Measurements from ENCODE around the gene FRMD4A.
A peak's percentile ranks its signal among the peaks of the same experiment; 100 is the strongest.
"Not testable (repeated sequence)": the region's sequence is repeated elsewhere in the genome, so short reads cannot be mapped to it uniquely, and the experiment has no call there.

Gene FRMD4A

DNA sequence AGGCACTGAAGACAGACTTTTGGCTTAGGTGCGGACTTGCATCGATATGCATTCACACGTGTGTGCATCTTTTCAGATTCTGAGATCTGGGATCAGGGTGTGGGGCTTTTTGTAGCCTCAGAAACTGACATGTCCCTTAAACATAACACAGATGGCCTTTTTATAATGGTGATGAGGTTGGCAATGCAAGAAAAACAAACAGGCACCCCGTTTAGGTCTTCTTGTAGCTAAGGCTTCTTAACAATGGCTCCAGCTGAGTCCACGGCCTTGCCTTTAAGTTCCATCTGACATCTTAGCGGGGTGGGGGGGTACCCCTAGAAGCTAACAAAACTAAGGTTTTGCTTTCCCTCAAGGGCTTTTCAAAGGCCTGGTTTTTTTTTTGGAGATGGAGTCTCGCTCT, 597.7 kb downstream of the FRMD4A start:
- DNase-seq = no peak

DNA sequence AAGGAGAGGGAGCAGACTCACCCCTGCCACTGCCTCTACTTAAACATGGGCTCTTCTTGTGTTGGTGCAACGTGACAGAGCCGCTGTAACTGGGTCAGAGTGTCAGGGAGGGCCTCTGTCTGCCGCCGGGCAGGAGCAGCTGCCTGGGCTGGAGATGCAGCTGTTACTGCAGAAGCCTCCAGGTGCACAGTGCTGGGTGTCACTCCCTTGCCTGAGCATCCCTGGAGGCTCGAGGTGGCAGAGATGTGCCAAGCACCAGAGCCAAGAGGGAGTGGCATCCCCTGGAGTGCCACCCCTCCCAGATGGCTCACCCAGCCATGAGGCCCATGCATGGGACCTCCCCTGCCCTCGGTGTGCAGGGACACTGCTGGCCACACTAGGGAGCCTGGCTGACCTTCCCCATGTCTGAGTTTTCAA, 598.3 kb downstream of the FRMD4A start:
- DNase-seq = no peak

DNA sequence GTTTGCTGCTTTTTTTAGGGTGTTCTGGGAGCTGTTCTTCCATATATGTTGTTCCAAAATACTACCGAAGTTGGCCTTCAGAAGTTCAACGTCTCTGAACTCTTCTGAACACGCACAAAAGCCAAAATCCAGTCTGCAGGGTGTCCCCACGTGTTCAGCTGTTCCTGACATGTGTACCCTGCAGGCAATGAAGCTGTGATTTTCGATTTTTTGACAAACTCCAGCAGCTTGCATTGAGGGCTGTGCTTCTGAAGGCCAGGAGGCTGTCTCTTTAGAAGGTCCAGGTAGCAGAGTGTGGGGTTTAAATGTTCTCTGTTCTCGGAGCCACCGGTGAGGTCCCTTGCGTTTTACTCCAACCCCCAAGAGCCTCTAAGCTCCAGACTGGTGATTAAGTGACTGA, 598.9 kb downstream of the FRMD4A start:
- DNase-seq = no peak

DNA sequence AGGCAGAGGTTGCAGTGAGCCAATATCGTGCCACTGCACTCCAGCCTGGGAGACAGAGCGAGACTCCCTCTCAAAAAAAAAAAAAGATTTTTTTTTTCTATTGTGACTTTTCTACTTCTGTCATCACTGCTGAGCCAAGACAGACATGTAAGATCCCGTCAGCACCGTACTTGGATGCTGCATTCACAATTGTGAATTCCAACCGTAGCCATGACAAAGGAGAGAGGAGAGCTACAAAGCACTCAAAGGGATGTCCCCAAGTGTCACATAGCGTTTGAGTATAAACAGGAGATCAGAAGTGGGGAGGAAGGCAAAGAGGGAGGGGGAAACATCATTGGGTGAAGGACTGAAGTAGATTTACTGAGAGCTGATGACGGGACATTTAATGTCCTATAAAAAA, 599.8 kb downstream of the FRMD4A start:
- no peak for DNase-seq

DNA sequence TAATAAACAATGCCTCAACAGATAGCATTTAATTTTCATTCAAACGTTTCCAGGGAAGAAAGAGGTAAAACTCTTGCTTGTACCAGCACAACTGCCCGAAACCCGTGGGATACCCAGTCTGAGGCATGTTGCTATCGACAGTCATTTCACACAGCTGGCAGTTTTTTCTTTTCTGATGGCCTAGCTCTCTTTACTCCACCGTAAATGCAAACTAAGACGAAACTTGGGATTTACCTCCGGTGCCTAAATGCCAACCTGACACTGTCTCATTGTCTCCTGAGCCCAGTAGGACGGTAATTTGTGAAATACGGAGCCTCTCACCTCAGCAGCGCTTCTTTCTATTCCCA, 600.4 kb downstream of the FRMD4A start:
- no peak for DNase-seq

DNA sequence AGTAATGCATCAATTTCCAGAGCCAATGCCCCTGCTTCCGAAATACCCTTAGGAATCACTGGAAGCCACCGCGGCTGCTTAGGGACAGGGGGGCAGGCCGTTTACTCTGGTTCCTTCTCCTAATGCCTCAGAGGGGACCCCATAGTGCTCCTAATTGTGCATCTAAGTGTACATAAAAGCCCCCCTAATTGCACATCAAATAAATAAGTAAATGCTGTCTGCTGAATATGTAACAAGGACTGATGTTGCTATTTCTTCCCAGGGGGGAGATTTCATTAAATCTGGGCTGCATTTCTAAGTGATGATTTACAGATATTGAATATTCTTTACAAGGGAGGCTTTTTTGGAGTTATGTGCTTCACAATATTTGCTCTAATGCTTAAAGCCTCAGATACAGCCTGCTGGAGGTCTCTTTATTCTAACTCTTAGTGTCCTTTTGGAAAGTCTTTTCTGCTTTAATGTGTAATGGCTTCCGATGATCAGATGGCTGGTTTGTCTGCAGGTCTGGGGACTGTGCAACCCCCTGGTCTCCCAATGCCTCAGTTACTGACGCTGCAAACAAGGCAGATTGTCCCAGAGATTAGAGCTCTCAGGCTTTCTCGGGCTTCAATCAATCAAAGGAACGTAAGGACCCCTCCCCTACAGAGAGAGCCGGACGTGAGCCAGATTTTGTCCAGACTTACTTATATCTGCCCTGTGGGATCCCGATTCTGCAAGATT, 601.0 kb downstream of the FRMD4A start:
- no peak for DNase-seq

DNA sequence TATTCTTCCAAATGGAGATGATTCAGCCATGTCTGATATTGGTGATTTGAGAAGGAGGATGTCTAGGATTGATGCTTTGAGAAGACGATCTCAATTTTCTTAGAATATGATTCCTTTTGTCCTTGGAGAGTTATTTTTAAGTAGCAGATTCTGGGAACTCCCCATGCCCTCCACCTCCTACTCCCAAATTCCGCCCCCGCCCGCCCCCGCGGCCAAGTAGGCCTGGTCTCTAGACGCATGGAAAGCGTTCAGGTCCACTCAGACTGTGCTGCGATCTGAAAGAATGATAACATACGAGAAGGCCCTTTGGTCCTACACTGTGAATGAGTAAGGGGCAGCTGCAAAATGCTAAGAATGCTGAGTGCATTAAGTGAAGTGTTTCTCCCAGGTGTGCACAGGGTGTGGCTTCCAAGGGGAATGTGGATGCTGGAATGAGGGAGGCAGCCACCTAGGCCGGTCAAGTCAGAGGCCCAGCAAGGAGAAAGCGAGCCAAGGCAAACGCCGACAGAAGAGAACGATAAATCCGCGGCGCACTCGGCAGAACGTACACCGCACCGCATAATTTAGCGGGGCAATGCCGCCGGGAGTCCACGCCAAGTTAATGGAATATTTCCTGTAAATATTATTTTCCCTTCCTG, 601.7 kb downstream of the FRMD4A start:
- DNase-seq = no peak

DNA sequence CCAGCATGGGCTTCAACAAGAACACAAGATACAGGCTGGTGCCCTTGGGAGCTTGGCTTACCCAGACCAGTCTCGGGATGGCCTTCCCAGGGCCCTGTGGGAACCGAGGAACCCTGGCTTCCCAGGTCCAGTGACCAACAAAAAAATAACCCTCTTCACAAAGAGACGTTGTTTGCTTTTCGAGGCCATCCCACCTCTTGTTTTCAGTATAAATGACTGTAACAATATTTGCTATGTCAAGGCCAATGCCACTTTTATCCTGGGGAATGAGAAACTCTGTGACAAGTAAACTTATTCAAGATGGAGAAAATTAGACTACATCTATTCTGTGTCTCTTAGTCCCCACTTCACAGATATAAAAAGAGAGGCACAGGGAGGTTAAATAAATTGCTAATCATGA, 605.1 kb downstream of the FRMD4A start:
- no peak for DNase-seq

DNA sequence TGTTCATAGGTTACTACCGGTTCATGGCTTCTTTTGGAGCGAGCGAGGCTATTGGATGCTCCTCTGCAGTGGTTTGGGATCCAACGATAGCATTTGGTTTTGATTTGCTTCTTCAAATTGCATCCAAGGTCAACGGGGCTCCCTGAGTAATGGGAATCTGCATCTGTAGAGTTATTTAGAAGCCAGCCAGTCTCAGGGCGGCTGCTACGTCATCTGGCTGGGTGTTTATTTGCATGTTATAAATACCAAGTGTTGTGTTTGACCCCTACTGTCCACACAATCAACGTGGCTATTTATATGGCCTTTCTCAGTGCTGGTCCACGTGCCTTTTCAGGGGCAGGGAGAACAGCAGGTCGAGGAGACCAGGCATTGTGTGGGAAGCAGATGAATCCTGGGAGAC, 606.2 kb downstream of the FRMD4A start:
- DNase-seq = no peak

DNA sequence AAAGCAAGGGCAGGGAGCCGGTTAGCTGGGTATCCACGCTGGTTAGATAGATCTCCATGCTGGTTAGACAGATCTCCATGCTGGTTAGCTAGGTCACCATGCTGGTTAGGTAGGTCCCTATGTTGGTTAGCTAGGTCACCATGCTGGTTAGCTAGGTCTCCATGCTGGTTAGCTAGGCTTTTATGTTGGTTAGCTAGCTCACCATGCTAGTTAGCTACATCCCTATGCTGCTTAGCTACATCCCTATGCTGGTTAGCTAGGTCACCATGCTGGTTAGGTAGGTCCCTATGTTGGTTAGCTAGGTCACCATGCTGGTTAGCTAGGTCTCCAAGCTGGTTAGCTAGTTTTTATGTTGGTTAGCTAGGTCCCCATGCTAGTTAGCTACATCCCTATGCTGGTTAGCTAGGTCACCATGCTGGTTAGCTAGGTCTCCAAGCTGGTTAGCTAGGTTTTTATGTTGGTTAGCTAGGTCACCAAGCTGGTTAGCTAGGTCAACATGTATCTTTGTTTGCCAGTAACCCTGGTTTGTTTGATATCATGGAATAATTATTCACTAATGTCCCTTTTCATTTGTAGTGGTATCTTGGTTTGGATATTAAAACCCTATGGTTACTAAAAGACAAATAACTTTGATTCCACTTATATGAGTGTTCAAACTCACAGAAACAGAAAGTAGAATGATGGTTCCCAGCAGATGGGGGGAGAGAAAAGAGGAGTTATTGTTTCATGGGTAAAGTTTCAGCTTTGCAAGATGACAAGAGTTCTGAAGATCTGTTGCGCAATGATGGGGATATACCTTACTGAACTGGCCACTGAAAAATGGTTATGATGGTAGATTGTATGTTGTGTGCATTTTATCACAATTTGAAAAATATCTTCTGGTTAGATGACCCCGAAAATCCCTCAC, 607.7 kb downstream of the FRMD4A start:
- DNase-seq = no peak

DNA sequence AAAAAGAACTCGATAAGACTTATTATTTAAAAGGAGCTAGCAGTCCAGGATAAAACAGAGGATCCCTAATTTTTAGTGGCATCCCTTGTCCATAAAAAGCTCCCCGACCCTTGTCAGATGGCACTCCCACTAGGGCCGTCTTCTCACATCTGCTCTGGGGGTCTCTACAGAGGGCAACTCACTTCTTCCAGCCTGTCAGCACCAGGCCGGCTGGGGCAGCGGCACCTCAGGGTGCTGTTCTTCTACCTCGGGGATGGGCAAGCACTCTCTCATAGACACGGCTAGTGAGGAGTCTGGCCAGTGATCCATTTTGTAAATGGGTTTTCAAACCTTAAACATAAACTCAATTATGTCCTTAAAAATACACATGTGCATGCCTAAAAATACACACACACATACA, 609.2 kb downstream of the FRMD4A start:
- no peak for DNase-seq

DNA sequence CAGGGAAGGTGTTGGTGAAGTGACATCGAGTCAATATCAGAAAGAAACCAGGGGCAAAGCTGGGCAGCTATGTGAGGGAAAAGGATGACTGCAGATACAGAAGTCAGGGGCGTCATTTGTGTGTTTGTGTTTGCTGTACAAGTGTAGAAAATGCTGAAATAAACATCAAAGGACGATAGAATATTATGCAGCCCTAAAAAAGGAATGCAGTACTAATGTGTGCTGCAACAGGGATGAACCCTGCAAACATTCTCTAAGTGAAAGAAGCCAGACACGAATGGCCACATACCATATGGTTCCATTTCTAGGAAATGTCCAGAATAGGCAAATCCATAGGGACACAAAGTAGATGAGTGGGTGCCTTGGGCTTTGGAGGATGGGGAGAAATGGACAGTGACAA, 610.0 kb downstream of the FRMD4A start:
- DNase-seq = no peak

DNA sequence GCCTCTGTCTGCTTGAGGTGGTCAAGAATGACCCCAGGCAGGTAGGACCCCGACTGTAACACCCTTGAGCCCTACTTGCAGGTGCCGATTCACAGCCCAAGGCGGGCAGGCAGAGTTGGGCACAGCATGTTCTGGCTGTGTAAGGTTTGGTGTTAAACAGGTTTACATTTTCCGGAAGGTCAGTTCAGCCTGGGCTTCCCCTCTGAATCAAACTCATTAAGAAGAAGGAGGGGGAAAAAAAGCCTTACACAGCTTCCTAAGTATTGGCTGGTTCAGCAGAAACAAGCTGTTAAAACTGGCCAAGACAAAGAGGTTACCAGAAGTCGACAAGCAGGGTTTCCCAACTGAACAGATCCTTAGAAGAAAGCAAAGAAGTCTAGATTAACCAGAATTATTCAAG, 611.3 kb downstream of the FRMD4A start:
- no peak for DNase-seq

DNA sequence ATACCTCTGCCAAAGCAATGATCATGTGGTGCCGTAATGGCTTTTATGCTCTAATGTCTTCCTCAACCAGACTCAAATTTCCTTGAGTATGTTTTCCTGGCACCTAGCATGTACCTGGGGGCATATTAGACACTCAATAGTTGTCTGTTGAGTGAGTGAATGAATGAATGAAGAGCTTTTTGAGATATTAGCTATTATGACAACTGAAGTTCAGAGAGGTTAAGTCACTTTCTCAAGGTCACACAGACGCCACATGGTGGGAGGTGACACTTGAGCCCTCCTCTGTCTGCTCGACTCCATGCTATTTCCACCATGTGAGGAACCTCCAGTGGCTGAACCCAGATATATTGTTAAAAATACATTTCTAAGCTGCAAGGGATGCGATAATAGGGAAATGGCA, 611.9 kb downstream of the FRMD4A start:
- no peak for DNase-seq

DNA sequence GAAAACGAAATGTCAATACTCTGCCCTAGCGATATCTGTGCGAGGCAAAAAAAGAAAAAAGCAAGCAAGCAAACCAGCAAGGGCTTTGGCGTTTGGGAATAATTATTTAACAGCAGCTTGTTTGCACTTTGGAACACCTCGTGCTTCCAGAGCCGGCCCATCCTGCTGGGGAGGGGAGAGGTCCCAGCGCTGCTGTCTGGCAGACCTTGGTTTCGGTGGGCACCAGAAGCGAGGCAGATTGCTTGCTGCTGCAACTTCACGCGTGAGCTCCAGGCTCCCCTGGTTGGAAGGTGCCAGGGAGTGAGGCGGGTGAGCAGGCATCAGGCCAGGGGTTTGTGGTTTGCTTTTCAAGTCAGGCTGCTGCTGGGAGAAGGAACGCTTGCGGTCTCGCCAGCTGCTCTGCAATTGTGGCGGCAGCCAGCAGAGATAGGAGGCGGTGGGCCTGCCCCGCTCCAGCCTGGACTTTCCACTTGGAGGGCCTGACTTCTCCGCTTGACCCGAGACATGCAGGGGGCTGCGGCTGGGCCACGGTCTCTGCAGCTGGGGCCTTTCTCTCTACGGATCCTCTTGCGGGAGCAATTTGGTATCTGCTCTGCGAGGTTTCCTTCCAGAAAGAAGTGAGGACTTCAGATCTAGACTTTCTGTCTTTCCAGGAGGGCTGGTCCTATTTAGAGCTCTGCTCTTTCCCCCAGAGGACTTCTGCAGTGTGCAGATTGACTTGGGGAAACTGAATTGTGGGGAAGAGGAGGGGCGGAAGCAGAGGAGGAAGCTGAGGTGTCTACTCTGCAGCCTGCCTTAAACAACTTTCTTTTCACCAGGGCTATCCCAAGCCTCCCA, 612.6 kb downstream of the FRMD4A start:
- DNase-seq = peak; percentile 44

DNA sequence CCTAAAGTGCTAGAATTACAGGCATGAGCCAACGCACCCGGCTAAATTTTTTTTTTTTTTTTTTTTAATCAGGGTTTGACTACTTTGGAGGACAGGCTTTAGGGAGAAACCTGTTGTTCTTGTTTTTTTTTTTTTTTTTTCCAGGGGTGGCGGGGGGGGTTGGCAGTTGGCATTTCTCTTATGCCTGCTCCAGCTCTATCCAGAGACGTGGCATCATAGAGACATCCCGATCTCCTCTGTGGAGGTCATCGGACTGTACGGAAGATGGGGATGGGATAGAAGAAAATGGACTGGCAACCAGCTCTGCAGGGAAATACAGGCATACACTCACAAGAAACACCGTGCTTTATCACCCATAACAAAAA, 613.2 kb downstream of the FRMD4A start:
- DNase-seq = no peak

DNA sequence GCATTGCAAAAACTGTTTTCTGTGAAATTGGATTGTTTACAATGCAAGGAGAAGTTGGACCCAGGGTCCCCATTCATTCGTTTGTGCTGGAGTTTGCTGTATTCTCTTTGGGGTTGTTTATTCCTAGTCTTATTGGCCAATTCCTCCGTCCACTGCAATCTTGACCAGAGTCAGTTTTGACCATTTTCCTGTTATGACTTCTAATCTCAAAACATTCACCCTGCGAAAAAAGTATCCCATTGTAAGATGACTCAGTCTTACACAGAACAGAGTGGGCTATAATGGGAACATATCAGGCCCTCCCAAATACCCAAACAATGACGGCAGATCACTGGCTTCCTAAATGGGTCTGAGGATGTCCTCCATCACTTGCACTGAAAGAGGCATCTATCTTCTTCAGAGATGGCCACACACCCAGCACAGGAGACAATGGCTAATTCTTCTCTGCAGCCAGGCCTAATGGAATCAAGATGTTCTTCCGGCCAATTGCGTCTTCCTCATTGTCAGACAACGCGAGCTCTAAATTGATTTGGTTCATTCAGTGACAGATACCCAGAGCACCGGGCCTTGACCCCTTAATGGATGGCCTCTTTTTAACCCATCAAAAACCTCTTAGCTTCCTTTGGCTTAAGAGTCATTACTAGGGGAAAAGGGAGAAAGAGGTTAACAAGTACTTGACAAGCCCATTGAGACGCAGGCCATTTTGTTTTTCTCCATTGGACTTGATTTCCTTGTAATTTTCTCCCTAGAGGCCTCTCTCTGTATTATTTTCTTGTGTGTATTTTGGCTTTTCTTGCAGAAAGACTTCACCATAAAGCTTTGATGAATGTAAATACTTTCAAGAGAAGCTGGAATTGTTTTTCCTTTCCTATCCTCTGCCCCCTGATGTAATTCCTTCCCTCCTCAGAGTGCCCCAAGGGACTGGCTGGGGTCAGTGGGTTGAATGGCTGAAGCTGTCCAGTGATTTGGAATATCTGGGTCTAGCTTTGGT, 614.3 kb downstream of the FRMD4A start:
- DNase-seq = no peak

DNA sequence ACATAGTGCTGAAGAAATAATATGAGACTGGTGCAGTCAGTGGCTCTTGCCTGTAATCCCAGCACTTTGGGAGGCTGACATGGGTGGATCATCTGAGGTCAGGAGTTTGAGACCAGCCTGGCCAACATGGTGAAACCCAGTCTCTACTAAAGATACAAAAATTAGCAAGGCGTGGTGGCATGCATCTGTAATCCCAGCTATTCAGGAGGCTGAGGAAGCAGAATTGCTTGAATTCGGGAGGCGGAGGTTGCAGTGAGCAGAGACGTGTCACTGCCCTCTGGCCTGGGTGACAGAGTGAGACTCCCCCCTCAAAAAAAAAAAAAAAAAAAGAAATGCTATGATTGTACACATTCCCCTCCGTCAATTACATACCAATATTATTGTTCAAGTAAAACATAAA, 615.1 kb downstream of the FRMD4A start:
- not testable (repeated sequence) for DNase-seq

DNA sequence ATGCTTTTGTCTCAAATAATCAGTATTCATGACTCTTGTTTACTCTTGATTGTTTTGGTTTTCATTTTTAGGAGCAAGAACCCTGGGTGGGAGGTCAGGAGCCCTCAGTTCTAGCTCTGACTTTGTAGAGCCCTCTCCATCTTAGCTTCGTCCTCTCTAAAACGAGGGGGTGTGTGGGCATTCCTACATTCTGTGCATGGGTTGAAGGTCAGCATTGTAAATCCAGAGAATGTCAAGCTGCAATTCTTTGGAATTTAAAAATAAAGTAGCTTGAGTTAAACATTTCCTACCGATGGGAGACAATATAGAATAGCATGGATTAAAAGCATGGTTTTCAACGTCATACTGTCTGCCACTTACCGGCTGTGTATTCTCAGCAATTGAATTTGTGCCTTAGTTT, 615.6 kb downstream of the FRMD4A start:
- no peak for DNase-seq

DNA sequence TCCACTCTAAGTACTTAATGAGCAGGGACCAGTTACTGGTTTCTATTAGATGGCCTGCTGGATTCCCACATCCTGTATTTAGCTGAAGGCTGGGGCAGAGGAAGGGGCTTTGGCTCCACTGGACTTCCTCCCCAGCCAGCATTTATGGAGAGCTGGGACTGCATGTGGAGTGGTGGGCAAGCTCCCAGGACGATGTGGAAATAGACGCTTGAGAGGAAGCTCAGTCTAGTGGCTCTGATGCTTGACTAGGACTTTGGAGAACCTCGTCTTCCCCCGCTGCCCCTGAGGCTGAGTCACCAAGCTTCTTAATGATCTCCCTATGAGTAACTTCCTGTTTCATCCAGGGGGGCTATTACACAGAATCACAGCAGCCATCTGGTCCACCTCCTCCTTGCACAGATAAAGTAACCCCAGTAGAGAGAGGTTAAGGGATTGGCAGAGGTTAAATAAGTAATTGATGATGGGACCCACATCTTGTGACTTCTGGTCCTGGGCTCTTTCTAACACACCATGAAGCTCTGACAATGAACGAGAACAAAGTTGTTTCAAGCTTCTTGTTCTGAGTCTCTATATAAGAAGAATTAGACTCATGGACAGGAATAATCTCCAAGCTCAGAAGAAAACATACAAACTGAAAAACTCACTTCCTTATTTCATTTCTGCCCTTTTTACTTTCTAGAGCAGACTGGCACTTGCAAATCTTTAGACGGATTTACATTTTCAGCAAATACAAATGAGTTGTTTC, 617.7 kb downstream of the FRMD4A start:
- peak; percentile 54 for DNase-seq

DNA sequence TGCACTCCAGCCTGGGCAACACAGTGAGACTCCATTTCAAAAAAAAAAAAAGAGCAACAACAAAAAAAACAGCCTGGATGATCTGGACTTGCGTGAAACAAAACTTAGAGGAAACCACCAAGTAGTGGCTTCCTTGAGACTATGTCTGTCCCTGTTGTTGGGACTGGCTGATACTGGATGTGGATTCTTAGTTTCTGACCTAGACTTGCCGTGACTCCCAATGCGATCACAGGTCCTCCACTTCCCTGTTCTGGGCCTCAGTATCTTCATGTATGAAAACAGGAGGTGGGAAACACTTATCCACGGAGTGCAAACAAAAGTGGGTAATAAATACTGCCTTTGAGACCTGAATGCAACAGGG, 618.3 kb downstream of the FRMD4A start:
- no peak for DNase-seq
